ENCODE data around the gene SOCS1.
"Not testable (repeated sequence)": the region's sequence is repeated elsewhere in the genome, so short reads cannot be mapped to it uniquely, and the experiment has no call there.

Gene SOCS1, protein sequence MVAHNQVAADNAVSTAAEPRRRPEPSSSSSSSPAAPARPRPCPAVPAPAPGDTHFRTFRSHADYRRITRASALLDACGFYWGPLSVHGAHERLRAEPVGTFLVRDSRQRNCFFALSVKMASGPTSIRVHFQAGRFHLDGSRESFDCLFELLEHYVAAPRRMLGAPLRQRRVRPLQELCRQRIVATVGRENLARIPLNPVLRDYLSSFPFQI

DNA sequence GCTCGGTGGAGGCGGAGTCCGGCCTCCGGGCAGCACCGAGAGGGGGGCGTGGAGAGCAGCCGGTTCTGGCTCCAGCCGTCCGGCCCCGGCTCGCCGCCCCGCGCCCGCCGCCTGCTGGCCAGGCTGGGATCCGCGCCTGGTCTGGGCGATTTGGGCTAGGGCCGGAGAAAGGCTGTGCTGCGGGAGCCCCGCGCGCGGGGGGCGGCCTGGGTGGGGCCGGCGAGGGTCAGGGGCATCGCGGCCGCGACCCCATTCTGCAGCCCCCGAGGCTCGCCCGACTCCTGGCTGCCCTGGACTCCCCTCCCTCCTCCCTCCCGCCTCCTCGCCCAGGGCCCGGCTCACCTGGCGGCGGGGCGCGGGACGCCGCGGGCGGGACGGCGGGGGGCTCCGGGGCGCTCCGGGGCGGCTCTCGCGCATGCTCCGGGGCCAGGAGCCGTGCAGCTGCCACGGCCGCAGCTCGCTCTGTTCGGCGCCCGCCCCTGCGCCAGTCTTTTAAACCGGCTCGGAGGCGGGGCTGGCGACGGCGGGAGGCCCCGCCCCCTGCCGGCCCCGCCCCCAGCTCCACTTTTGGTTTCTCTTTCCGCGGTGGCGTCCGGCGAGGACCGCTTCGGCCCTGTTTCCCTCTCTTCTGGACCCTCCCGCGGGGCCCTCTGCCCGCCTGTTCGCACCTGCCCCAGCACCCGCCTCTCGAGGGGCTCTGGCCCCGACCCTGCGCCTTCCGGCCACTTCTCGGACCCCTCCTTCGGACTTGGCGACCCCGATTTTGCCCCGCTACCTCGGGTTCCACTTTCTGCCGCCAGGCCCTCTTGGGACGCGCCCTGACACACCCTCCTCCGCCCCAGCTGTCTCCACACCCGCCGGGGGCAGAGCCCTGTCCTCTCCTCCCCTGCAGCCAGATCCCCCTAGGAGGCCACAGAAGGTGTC lies at the start of gene SOCS1:
Gene SOCS1, minus strand, starts transcription at position 468 of the 924 bp plus-strand sequence. CDS start 726 bp downstream, outside the sequence.
- no peak for DNase-seq (ENCODE audit: low read depth, low spot score)

DNA sequence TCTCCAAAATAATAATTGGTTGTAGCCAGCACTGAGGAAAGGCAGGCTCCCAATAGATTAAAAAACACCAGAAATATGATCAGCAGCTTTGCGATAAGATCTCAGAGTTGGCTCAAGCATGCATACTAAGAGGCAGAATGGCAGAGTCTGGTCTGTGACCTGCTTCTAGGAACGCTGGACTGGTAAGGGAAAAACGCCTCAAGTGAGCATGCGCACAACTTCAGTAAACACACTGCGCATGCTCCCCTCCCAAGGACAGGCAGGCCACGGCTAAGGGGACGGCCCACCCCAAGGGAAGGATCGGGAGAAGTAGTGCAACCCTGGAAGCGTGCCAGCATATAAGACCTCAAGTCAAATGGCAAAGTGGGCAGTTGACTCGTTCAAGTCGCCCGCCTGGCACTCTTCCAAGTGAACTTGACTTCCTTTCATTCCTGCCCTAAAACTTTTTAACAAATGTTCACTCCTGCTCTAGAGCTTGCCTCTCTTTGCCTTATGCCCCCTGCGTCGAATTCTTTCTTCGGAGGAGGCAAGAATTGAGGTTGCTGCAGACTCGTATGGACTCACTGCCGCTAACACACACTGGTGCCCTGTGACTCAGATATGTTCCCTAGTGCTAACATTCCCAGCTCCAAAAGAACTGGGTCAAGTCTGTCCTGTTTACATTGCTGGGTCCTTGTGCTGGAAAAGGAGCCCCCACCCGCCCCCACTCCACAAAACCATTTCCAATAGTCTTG lies 47.6 kb upstream of the SOCS1 start:
- DNase-seq (ENCODE audit: low read depth, low spot score), result no peak

DNA sequence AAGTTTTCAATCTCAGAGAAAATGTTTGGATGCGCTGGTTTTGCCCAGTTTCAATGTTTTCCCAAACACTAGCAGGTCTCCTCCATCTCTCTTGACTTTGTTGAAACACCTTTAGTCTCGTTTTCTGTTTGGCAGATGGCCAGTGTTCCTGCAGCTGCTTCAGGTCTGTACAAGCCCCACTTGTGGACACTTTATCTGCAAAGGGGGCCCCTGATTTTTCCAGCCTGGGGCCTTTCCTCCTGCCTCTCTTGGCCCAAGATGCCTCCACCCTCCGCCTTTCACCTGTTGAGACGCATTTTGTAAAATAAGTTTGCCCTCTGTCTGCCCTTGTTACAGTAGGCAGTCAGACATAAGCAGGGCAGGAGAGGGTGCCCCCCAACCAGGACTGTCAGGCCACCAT lies 47.0 kb upstream of the SOCS1 start:
- DNase-seq (ENCODE audit: low read depth, low spot score), result no peak

DNA sequence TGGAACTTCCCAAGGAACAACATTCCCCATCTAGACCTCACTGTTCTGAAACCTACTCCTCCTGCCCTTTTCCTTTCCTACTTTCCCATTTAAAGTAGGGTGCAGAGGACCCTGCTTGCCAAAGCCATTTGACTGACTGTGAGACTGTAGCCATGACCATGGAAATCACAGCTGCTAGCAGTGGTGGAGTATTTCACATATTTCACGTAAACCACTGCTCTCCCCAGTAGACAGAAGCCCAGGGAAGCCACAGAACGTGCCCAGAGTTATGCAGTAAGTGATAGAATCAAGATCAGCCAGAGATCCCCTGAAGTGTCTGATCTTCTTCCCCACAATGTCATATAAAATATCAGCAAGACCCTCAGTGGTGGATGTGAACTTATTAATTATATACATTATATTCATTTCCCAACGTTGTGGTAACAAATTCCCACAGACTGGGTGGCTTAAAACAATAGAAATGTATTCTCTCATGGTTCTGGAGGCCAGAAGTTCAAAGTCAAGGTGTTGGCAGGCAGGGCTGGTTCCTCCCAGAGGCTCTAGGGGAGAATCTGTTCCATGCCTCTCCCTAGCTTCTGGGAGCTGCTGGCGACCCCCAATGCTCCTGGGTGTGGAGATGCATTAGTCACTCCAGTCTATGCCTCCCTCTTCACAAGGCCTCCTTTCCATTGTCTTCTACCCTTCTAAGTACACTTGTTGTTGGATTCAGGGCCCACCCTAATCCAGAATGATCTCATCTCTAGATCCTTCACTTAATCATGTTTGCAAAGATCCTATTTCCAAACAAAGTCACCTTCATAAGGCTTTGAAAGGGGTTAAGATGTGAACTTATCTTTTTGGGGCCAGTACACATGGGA lies 45.9 kb upstream of the SOCS1 start:
- DNase-seq (ENCODE audit: low read depth, low spot score), result no peak

DNA sequence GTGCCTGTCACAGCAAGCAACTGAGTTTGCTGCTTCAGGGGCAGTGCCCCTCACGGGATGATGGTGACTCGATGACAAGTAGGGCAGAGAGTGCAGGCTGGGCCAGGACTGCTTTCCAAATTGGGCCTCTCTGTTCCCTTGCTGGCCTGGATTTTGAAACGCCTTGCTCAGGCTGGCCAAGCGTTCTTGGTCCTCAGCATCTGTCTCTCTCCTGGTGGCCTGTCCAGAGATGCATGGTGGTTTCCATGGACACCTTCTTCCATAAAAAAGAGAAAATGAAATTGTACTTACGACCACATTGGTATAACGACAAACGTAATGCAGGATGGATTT lies 44.5 kb upstream of the SOCS1 start:
- no peak for DNase-seq (ENCODE audit: low read depth, low spot score)

DNA sequence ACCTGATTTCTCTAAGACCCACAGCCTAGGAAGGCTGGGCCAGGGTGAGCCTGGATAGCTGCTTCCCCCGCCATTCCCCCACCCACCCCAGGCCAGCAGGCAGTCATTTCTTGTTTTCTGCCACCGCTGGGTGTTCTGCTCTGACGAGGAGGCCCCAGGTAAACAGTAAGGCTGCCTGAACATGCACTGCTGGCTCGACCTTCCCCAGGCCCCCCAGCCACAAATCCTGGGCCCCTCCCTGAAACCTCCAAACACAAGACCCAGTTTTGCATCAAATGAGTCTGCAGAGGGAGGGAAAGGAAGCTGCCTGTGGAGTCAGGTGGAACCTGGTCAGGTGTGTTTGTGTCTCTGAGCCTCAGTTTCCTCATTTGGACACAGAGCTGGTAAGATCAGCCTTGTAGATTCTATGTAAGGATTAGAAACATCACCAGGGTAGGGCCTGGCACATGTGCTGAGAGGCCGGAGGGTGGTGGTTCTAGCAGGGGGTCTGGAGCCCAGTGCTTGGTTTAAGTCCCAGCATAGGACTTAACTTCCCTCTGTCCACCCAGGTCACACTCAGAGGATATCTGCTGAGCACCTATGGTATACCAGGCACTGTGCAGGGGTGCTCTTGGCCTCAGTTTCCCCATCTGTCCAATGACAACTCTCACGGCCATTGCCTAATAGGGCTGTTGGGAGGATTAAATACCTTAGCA lies 44.0 kb upstream of the SOCS1 start:
- no peak for DNase-seq (ENCODE audit: low read depth, low spot score)

DNA sequence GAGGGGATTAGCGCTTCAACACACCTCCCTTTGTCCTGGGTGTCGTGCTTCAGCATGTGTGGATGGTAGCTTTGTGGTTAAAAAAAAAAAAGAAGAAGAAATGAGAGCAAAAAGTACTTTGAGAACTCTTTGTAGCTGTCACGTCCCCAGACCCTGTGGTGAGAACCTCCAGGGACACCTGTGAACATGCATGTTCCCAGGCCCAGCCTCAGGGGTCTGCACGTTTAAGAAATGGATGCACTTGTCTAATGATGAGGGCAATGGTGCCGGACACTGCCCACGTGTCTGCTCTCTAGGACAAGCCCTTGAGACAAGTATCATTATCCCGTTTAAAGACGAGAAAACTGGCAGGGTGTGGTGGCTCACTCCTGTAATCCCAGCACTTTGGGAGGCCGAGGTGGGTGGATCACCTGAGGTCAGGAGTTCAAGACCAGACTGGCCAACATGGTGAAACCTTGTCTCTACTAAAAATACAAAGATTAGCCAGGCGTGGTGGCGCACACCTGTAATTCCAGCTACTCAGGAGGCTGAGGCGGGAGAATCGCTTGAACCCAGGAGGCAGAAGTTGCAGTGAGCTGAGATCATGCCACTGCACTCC lies 43.0 kb upstream of the SOCS1 start:
- not testable (repeated sequence) for DNase-seq (ENCODE audit: low read depth, low spot score)

DNA sequence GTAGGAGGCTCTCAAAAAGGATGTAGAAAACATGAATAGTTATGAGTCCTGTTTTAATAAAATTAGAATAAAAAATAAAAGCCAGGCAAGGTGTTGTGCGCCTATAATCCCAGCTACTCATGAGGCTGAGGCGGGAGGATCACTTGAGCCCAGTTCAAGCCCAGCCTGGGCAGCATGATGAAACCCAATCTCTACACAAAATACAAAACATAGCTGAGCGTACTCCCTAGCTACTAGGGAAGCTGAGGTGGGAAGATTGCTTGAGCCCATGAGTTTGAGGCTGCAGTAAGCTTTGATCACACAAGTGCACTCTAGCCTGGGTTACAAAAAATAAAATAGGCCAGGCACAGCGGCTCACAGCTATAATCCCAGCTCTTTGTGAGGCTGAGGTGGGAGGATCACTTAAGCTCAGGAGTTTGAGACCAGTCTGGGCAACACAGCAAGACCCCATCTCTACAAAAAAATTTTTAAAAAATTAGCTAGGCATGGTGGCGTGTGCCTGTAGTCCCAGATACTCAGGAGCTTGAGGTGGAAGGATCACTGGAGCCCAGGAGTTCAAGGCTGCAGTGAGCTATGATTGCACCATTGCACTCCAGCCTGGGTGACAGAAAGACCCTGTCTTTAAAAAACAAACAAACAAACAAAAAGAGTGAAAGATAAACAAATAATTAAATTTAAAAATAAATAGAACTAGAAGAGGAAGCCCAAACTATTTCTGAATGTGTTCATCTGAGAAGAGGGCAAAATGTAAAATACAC lies 42.3 kb upstream of the SOCS1 start:
- DNase-seq (ENCODE audit: low read depth, low spot score), result no peak

DNA sequence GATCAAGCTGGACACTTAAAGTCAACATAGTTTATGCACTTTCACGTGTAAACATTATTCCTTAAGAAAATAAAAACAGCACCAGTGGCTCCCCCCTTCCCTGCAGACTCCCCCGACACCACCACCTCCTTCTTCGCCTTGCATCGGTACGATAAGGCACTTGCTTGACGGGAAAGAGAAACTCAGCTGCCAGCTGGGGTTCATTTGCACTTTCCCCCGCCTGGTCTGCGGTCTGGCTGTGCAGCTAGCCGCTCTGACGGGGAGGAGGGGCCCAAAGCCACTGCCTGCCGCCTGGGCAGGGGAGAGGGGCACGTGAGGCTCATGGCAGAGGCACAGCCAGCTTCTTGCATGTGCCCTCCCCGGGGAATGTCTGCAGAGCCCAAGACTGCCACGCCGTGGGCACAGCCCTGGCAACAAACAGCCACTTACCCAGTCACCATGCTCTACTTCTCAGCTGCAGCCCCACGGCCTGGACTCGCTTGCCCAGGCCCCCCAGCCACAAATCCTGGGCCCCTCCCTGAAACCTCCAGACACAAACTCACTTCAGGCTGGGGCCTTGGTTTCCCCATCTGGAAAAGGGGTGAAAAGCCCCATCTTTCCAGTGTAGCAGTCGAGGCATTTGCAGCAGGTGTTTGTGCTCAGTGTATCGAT lies 41.6 kb upstream of the SOCS1 start:
- DNase-seq (ENCODE audit: low read depth, low spot score), result no peak

DNA sequence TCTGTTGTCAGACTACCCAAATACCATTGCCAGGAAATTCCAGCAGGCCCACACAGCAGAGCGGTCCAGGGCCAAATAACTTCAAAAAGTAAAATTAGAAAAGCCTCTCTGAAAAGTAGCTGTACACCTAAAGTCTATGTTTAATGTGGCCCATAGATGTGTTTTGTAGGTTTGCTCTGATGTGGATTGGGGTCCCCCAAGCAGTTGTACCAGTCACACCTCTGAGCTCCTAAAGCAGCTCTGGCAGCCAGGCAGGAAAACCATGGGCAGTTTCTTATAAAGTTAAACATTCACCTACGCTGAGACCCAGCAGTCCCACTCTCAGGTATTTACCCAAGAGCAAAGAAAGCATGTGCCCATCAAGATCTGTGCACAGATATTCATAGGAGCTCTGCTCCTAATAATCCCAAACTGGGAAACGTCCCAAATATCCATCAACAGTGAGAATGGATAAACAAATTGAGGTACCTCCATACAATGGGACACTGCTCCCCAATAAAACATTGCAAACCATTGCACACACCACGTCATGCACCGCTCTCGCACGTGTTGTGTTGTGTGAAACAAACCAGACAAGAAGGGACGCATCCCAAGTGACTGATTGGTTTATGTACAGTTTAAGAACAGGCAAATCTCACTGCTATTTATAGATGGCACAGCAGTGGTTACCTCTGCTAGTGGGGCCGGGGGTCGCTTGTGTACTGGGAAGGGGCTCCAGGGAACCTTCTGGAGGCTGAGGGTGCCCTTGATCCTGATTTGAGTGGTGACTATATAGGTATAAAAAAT lies 40.9 kb upstream of the SOCS1 start:
- DNase-seq (ENCODE audit: low read depth, low spot score), result no peak

DNA sequence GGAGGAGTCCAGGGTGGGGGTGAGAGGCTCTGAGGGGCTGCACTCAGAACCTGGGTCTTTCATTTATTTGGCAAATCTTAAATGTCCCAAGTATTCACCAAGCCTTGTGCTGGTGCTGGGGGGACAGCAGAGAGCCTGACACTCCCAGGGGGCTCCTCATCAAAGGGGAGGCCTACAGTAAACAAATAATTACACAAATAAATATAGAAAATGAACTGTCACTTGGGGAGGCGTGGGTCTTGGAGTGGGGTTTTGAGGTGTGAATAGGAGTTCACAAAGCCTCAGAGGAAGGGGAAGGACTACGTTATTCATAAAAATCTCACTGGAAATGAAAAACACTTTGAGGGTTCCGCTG lies 40.3 kb upstream of the SOCS1 start:
- DNase-seq (ENCODE audit: low read depth, low spot score), result no peak

DNA sequence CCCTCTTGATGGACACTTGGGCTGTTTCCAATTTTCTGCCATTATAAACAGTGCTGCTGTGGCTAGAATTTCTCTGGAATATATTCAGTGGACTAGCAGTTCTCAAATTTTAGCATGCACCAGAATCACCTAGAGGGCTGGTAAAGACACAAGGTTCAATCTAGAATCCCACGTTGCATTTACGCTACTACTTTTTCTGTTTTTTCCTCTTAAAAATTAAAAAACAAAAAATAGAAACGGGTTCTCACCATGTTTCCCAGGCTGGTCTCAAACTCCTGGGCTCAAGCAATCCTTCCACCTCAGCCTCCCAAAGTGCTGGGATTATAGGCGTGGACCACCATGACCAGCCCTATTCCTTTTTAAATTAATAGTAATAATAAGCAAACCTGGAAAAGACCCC lies 39.7 kb upstream of the SOCS1 start:
- DNase-seq (ENCODE audit: low read depth, low spot score), result no peak

DNA sequence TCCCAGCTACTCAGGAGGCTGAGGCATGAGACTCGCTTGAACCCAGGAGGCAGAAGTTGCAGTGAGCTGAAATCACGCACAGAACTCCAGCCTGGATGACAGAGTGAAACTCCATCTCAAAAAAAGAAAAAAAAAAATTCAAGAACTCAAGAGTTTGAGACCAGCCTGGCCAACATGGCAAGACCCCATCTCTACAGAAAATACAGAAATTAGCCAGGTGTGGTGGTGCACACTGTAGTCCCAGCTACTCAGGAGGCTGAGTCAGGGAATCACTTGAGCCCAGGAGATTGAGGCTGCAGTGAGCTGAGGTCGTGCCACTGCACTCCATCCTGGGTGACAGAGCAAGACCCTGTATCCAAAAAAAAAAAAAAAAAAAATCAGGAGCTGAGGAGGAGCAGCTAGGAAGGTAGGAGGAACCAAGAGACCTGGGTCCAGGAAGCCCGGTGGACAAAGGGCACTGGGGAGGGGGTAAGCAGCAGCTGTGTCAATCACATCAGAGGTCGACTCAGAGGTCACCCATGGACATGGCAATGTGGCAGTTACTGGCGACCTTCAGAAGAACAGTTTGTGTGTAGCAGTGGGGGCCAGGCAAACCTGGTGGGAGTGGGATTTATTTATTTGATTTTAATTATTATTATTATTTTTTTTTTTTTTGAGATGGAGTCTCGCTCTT lies 36.2 kb upstream of the SOCS1 start:
- DNase-seq (ENCODE audit: low read depth, low spot score), result no peak

DNA sequence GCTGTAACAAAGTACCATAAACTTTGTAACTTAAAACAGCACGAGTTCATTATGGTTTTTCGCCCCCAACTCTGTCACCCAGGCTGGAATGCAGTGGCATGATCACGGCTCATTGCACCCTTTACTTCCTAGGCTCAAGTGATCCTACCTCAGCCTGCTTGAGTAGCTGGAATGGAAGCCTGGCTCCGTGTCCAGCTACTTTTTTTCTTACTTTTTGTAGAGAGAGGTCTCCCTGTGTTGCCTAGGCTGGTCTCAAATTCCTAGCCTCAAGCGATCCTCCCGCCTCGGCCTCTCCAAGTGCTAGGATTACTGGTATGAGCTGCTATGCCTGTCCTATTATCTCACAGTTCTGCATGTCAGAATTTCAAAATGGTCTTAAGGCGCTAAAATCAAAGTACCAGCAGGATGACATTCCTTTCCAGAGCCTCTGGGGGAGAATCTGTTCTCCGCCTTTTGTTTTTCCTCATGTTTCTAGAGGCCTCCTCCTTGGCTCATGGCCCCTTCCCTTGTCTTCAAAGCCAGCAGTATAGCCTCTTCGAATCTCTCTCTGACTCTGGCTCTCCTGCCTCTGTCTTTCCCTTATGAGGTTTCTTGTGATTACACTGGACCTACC lies 35.2 kb upstream of the SOCS1 start:
- no peak for DNase-seq (ENCODE audit: low read depth, low spot score)

DNA sequence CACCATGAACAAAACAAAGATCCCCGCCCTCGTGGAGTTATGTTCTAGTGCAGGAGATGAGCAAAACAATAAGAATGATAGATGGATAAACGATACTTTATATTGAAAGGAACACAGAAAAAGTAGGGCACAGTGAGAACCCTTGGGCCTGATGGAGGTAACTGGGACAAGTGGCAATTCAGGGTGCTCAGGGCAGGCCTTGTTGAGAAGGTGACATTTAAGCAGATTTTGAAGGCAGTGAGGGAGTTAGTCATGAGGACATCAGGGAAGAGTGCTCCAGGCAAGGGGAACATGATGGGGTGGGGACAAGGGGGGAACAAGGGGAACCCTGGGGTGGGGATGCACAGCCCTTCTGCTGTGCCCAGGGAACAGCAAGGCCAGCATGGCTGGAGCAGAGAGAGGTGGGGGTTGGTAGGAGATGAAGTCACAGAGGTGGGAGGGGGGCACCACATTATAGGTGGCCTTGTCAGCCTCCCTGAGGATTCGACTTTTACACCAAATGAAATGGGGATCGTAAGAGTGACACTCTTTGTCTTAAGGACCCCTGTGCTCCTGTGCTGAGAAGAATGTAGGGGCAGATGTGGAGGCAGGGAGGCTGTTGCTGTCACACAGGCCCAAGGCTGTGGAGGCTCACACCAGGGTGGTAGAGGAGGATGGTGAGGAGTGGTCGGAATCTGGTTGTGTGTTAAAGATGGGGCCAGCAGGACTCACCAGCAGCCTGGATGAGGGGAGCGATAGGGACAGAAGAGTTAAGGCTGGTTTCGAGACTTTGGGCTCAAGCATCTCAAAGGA lies 34.3 kb upstream of the SOCS1 start:
- DNase-seq (ENCODE audit: low read depth, low spot score), result no peak

DNA sequence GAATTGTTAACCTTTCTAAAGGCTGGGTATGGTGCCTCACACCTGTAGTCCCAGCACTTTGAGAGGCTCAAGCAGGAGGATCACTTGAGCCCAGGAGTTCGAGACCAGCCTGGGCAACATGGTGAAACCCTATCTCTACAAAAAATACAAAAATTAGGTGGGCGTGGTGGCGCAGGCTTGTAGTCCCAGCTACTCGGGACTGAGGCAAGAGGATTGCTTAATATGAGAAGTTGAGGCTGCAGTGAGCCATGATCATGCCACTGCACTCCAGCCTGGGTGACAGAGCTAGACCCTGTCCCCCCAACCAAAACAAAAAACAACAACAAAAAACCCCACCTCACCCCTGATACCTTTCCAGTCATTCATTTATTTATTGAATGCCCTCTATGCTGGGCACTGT lies 33.7 kb upstream of the SOCS1 start:
- not testable (repeated sequence) for DNase-seq (ENCODE audit: low read depth, low spot score)

DNA sequence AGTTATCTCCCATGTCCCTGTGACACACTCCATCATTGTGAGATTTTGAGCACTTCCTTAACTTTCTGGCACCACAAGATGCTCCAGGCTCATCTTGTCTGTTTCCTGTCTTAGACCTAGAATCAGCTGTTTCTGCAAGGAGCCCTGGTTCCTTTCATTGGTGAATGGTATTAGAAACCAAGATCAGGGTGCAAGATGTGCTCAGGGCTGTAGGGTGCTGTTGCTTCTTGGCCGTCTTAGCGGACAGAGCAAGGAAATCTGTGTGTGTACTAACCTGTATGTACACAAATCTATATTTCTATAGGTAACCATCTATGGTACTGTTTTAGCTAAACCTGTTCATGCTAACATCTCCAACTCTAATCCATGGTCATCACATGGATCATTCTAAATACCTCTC lies 33.2 kb upstream of the SOCS1 start:
- no peak for DNase-seq (ENCODE audit: low read depth, low spot score)
